ENCODE data around the gene DLL4.
"Not testable (repeated sequence)": the region's sequence is repeated elsewhere in the genome, so short reads cannot be mapped to it uniquely, and the experiment has no call there.

Gene DLL4

GRCh38 chr15:40958723-40959122 lies 29.6 kb downstream of the DLL4 start:
- no peak for DNase-seq (ENCODE audit: low read depth in 3 of 3)

- DNase-seq (ENCODE audit: low read depth in 3 of 3) = no peak
Observed at GRCh38 chr15:40959331-40960141, 30.4 kb downstream of the DLL4 start.

- no peak for DNase-seq (ENCODE audit: low read depth in 3 of 3)
Observed at GRCh38 chr15:40960151-40960885, 31.2 kb downstream of the DLL4 start.

GRCh38 chr15:40960925-40961324 lies 31.8 kb downstream of the DLL4 start:
- DNase-seq (ENCODE audit: low read depth in 3 of 3) = no peak

- DNase-seq (ENCODE audit: low read depth in 3 of 3) = not testable (repeated sequence)
Observed at GRCh38 chr15:40961740-40962139, 32.6 kb downstream of the DLL4 start.

GRCh38 chr15:40962317-40962716 lies 33.2 kb downstream of the DLL4 start:
- not testable (repeated sequence) for DNase-seq (ENCODE audit: low read depth in 3 of 3)

GRCh38 chr15:40963201-40963600 lies 34.1 kb downstream of the DLL4 start:
- no peak for DNase-seq (ENCODE audit: low read depth in 3 of 3)

GRCh38 chr15:40964006-40964405 lies 34.9 kb downstream of the DLL4 start:
- no peak for DNase-seq (ENCODE audit: low read depth in 3 of 3)

- DNase-seq (ENCODE audit: low read depth in 3 of 3) = no peak
Observed at GRCh38 chr15:40964634-40965033, 35.5 kb downstream of the DLL4 start.

GRCh38 chr15:40968290-40969085 lies 39.3 kb downstream of the DLL4 start:
- DNase-seq (ENCODE audit: low read depth in 3 of 3) = no peak

GRCh38 chr15:40969363-40969762 lies 40.2 kb downstream of the DLL4 start:
- DNase-seq (ENCODE audit: low read depth in 3 of 3) = no peak

GRCh38 chr15:40974879-40975278 lies 45.7 kb downstream of the DLL4 start:
- no peak for DNase-seq (ENCODE audit: low read depth in 3 of 3)

- DNase-seq (ENCODE audit: low read depth in 3 of 3) = no peak
Observed at GRCh38 chr15:40976819-40977218, 47.7 kb downstream of the DLL4 start.

GRCh38 chr15:40978141-40978540 lies 49.0 kb downstream of the DLL4 start:
- no peak for DNase-seq (ENCODE audit: low read depth in 3 of 3)

GRCh38 chr15:40978562-40978961 lies 49.4 kb downstream of the DLL4 start:
- DNase-seq (ENCODE audit: low read depth in 3 of 3) = no peak

- DNase-seq (ENCODE audit: low read depth in 3 of 3) = no peak
Observed at GRCh38 chr15:40981186-40981585, 52.0 kb downstream of the DLL4 start.

- no peak for DNase-seq (ENCODE audit: low read depth in 3 of 3)
Observed at GRCh38 chr15:40982855-40983254, 53.7 kb downstream of the DLL4 start.

- DNase-seq (ENCODE audit: low read depth in 3 of 3) = no peak
Observed at GRCh38 chr15:40984406-40984805, 55.3 kb downstream of the DLL4 start.

GRCh38 chr15:40984964-40985363 lies 55.8 kb downstream of the DLL4 start:
- DNase-seq (ENCODE audit: low read depth in 3 of 3) = no peak

GRCh38 chr15:40985541-40986330 lies 56.6 kb downstream of the DLL4 start:
- DNase-seq (ENCODE audit: low read depth in 3 of 3) = no peak

GRCh38 chr15:40986820-40987219 lies 57.7 kb downstream of the DLL4 start:
- no peak for DNase-seq (ENCODE audit: low read depth in 3 of 3)

- DNase-seq (ENCODE audit: low read depth in 3 of 3) = no peak
Observed at GRCh38 chr15:40988156-40988555, 59.0 kb downstream of the DLL4 start.
